Bone marrow (tissue), 2 donors: Measurements from ENCODE around the gene ITGAL.
"Not testable (repeated sequence)": the region's sequence is repeated elsewhere in the genome, so short reads cannot be mapped to it uniquely, and the experiment has no call there.

Source experiments
- DNase-seq, 2 donors: peaks; one replicate each; lab custom pipeline; 2025; lab: John Stamatoyannopoulos, UW

Gene ITGAL

GRCh38 chr16:30491744-30492308, 19.3 kb downstream of the ITGAL start:
- peak in 1 of 2 donors; percentile 97 for DNase-seq

- DNase-seq: no peak
Measured at GRCh38 chr16:30493941-30494488, 21.5 kb downstream of the ITGAL start.

GRCh38 chr16:30494709-30495108, 22.2 kb downstream of the ITGAL start:
- no peak for DNase-seq

- DNase-seq: no peak
Measured at GRCh38 chr16:30499284-30499683, 26.7 kb downstream of the ITGAL start.

- DNase-seq: no peak
Measured at GRCh38 chr16:30503403-30504296, 31.1 kb downstream of the ITGAL start.

- DNase-seq: no peak
Measured at GRCh38 chr16:30509081-30509765, 36.7 kb downstream of the ITGAL start.

- no peak for DNase-seq
Measured at GRCh38 chr16:30510376-30510938, 37.9 kb downstream of the ITGAL start.

GRCh38 chr16:30511509-30511908, 39.0 kb downstream of the ITGAL start:
- DNase-seq: no peak

GRCh38 chr16:30515275-30515674, 42.7 kb downstream of the ITGAL start:
- DNase-seq: no peak

GRCh38 chr16:30518552-30518951, 46.0 kb downstream of the ITGAL start:
- DNase-seq: no peak

GRCh38 chr16:30519120-30520049, 46.8 kb downstream of the ITGAL start:
- no peak for DNase-seq

- no peak for DNase-seq
Measured at GRCh38 chr16:30521476-30521872, 48.9 kb downstream of the ITGAL start.

- no peak for DNase-seq
Measured at GRCh38 chr16:30521873-30522641, 49.5 kb downstream of the ITGAL start.

- not testable (repeated sequence) for DNase-seq
Measured at GRCh38 chr16:30522702-30523463, 50.3 kb downstream of the ITGAL start.

- no peak for DNase-seq
Measured at GRCh38 chr16:30523768-30524574, 51.4 kb downstream of the ITGAL start.

GRCh38 chr16:30524575-30525568, 52.3 kb downstream of the ITGAL start:
- DNase-seq: no peak

- no peak for DNase-seq
Measured at GRCh38 chr16:30525844-30526136, 53.2 kb downstream of the ITGAL start.
